22Rv1 (cell line): ENCODE measurements around the gene CETP.

Experiments
- ZFX ChIP-seq: fragments of 450-650 bp; IDR thresholded peaks from 2 replicates; pipeline ENCODE4 v1.6.1; 2017; ENCODE audit warnings: antibody characterized with exemption, borderline replicate concordance
- TF ChIP-seq, protein P1 (sequence below): fragments of 450-650 bp; IDR thresholded peaks from 2 replicates; pipeline ENCODE4 v1.5.1; 2017; ENCODE audit warnings: mild to moderate bottlenecking

DNA sequence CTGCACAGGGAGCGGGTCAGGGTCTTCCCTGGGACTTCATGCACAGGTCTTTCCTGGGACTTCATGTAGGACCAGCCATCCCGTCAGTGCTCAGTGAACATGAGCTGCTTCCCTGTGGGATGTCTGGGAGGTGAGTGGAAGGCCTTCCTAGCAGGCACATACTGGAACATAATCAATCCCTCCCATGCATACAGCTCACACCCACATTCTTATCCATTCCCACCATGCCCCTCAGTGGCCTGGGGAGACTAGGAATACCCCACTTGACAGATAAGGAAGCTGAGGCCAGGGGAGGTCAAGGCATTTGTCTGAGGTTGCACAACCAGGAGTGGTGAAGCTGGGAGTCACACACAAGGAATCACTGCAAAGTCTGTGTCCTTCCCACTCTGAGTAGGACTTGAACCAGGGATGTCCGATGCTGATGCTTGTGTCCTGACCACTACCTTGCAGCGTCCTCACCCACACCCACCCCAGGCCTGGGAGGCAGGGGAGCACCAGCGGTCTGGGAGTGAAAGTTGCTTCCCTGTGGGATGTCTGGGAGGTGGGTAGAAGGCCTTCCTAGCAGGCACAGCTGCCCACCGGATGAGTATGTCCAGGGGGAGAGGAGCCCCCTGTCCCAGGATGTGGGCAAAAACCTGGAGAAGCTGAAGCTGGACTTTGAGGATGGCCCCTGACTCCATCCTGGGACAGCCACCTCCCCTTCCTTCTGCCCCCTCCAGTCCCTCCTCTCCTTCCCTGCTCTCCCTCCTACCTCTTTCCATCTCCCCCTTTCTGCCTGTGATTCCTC lies 26.6 kb downstream of the CETP start:
- TF ChIP-seq, protein P1, sequence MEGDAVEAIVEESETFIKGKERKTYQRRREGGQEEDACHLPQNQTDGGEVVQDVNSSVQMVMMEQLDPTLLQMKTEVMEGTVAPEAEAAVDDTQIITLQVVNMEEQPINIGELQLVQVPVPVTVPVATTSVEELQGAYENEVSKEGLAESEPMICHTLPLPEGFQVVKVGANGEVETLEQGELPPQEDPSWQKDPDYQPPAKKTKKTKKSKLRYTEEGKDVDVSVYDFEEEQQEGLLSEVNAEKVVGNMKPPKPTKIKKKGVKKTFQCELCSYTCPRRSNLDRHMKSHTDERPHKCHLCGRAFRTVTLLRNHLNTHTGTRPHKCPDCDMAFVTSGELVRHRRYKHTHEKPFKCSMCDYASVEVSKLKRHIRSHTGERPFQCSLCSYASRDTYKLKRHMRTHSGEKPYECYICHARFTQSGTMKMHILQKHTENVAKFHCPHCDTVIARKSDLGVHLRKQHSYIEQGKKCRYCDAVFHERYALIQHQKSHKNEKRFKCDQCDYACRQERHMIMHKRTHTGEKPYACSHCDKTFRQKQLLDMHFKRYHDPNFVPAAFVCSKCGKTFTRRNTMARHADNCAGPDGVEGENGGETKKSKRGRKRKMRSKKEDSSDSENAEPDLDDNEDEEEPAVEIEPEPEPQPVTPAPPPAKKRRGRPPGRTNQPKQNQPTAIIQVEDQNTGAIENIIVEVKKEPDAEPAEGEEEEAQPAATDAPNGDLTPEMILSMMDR = no peak
- TF ChIP-seq ZFX = no peak
